A673 (cell line): ENCODE data around the gene MAST3.

Source experiments
- CTCF ChIP-seq: fragments of 300-800, 200-600 bp; sonication (generic); conservative IDR thresholded peaks from 2 replicates; pipeline ENCODE4 v1.5.1; 2017; ENCODE audit warnings: low read depth, mild to moderate bottlenecking, antibody characterized with exemption, low read length, moderate library complexity, mixed read lengths
- EZH2 ChIP-seq: fragments of 200-600 bp; sonication (generic); IDR thresholded peaks from 2 replicates; pipeline ENCODE4 v1.6.1; 2017; ENCODE audit warnings: borderline replicate concordance, low read depth, mild to moderate bottlenecking, mixed read lengths, antibody characterized with exemption, low read length; ENCODE audit not compliant: poor library complexity, severe bottlenecking

GRCh38 chr19:18147396-18147795 is 49.8 kb downstream of the MAST3 start:
- TF ChIP-seq CTCF, result no peak
- TF ChIP-seq EZH2, result no peak
